Lung (tissue), 12 donors: Measurements from ENCODE around the gene ZFR. TPM values are rescaled to one million over a fixed set of nuclear protein-coding genes. Genes with fewer than 3 reads are reported as not detected.
"Not testable (repeated sequence)": the region's sequence is repeated elsewhere in the genome, so short reads cannot be mapped to it uniquely, and the experiment has no call there.

Source experiments
- ATAC-seq: fragments of 200-7000 bp; cut with Tn5 transposase; one replicate; pipeline ENCODE4 v1.9.1; 2020; ENCODE audit warnings: moderate number of reproducible peaks; ENCODE audit not compliant: insufficient read depth, low FRiP score
- DNase-seq, 3 donors: peaks; one replicate each; pipeline ENCODE4 v3.0.0-alpha.2; 2013 to 2017
- H3K27ac ChIP-seq, 2 donors: one replicate each; pipeline ENCODE4 v1.5.1; 2013; ENCODE audit warnings: mild to moderate bottlenecking in 2 of 2, moderate library complexity in 2 of 2, control low read depth in 1 of 2, inconsistent platforms in 1 of 2, low read depth in 1 of 2, low read length in 1 of 2
- H3K27me3 ChIP-seq, 3 donors: one replicate each; pipeline ENCODE4 v1.5.1; 2013; ENCODE audit warnings: low read length in 2 of 3; ENCODE audit not compliant: control insufficient read depth in 3 of 3, insufficient read depth in 3 of 3
- H3K36me3 ChIP-seq, 4 donors: one replicate each; pipeline ENCODE4 v1.5.1; 2013; ENCODE audit warnings: low read length in 4 of 4, mild to moderate bottlenecking in 1 of 4, moderate library complexity in 1 of 4; ENCODE audit not compliant: control insufficient read depth in 4 of 4, insufficient read depth in 4 of 4
- H3K4me1 ChIP-seq, 5 donors: one replicate each; pipeline ENCODE4 v1.5.1; 2013; ENCODE audit warnings: low read length in 5 of 5, mild to moderate bottlenecking in 2 of 5, moderate library complexity in 1 of 5; ENCODE audit not compliant: control insufficient read depth in 5 of 5, insufficient read depth in 5 of 5
- H3K4me3 ChIP-seq: one replicate; pipeline ENCODE4 v1.5.1; 2013; ENCODE audit warnings: mild to moderate bottlenecking, control low read depth, moderate library complexity
- H3K9ac ChIP-seq, 2 donors: one replicate each; pipeline ENCODE4 v1.5.1; 2013; ENCODE audit warnings: low read length in 2 of 2, control low read depth in 1 of 2; ENCODE audit not compliant: insufficient read depth in 1 of 2
- H3K9me3 ChIP-seq, 4 donors: one replicate each; pipeline ENCODE4 v1.5.1; 2013; ENCODE audit warnings: low read length in 3 of 4, mild to moderate bottlenecking in 1 of 4, moderate library complexity in 1 of 4; ENCODE audit not compliant: control insufficient read depth in 4 of 4, insufficient read depth in 3 of 4
- CTCF ChIP-seq: IDR thresholded peaks from 2 replicates; pipeline ENCODE4 v1.5.1; 2012; ENCODE audit warnings: mild to moderate bottlenecking; ENCODE audit errors: control extremely low read depth, extremely low read depth
- whole genome bisulfite sequencing, 2 donors: extraction: QIAGEN DNeasy Blood & Tissue Kit; methylation state at CpG; one replicate each; pipeline ENCODE4 v1.1.7; 2013; 5-methylcytosine and 5-hydroxymethylcytosine counted together
- polyA plus RNA-seq, 2 donors: library from polyadenylated mRNA; stranded (reverse); fragments of 200-250 nt; gene quantifications; one replicate each; pipeline ENCODE4 v1.2.1, GENCODE V29; 2013
- total RNA-seq, 2 donors: library from RNA; depleted of rRNA in 1 of 2; stranded (reverse); fragments of >200 nt in 1 of 2; gene quantifications; one replicate each; pipeline ENCODE4 v1.2.1, GENCODE V29; 2014 to 2021
- donor health status: control.
- donor health status: control.
- donor health status: Bipolar disorder and iron deficiency.
- donor health status: healthy.
- donor health status: DM: yes; HTN: yes; CAD: no.

The ZFR gene
- total and polyA plus RNA-seq, 4 donors = 23.0 to 91.8 (median 37.9) TPM

- no peak for TF ChIP-seq CTCF
- 79 to 95% methylated on average over 1 of the region's 1 CpG for WGBS, 2 donors
- Histone ChIP-seq H3K9me3 (no peaks in the 10 kb centered on the region), H3K9ac (no peak overlapping the region), H3K27ac (no peak overlapping the region), H3K27me3 (no peaks in the 10 kb centered on the region), H3K4me1 (peaks cover 0 to 6% (median 0%) of the 10 kb centered on the region in 5 donors), H3K36me3 (peaks cover 38 to 63% (median 45%) of the 10 kb centered on the region in 4 donors), H3K4me3 (no peak overlapping the region)
- DNase-seq (no peak), ATAC-seq (no peak)
Observed at GRCh38 chr5:32400401-32400800, 44.1 kb downstream of the ZFR start.

GRCh38 chr5:32398754-32399153 is 45.8 kb downstream of the ZFR start:
- not testable (repeated sequence) for H3K27ac ChIP-seq, H3K4me3 ChIP-seq, H3K9me3 ChIP-seq, H3K4me1 ChIP-seq, H3K27me3 ChIP-seq, DNase-seq, H3K9ac ChIP-seq, ATAC-seq
- H3K36me3 ChIP-seq = peaks cover 30 to 72% (median 41%) of the 10 kb centered on the region in 4 donors
- WGBS, 2 donors = 96 to 97% methylated on average over 10 of the region's 10 CpGs

GRCh38 chr5:32394981-32395380 is 49.6 kb downstream of the ZFR start:
- Histone ChIP-seq H3K36me3 (peaks cover 22 to 65% (median 35%) of the 10 kb centered on the region in 4 donors), H3K27ac (no peak overlapping the region), H3K27me3 (no peaks in the 10 kb centered on the region), H3K4me3 (no peak overlapping the region), H3K4me1 (no peaks in the 10 kb centered on the region), H3K9me3 (no peaks in the 10 kb centered on the region), H3K9ac (no peak overlapping the region)
- ATAC-seq (no peak), DNase-seq (no peak)
- TF ChIP-seq CTCF = no peak
- 35 to 76% methylated on average over 4 of the region's 4 CpGs for WGBS, 2 donors

- 65 to 83% methylated on average over 3 of the region's 3 CpGs for WGBS, 2 donors
- Histone ChIP-seq H3K27me3 (no peaks in the 10 kb centered on the region), H3K9ac (no peak overlapping the region), H3K4me3 (no peak overlapping the region), H3K27ac (no peak overlapping the region), H3K9me3 (no peaks in the 10 kb centered on the region), H3K4me1 (peaks cover 0 to 14% (median 0%) of the 10 kb centered on the region in 5 donors), H3K36me3 (peaks cover 17 to 57% (median 35%) of the 10 kb centered on the region in 4 donors)
- no peak for TF ChIP-seq CTCF
- ATAC-seq (no peak), DNase-seq (no peak)
Observed at GRCh38 chr5:32392039-32392438, 52.5 kb downstream of the ZFR start.
